Bronchial epithelial cell (primary cell): Measurements from ENCODE around the gene PEPD. TPM values are rescaled to one million over a fixed set of nuclear protein-coding genes. Genes with fewer than 3 reads are reported as not detected.

Source experiments
- DNase-seq: peaks from one replicate; pipeline ENCODE4 v3.0.0-alpha.2; 2010; ENCODE audit warnings: low read depth
- FAIRE-seq: peaks from 2 replicates; lab custom pipeline; 2011; peaks lifted over from hg19 to GRCh38; lab: Jason Lieb, UNC
- H3K27me3 ChIP-seq: 2 replicates; pipeline ENCODE4 v1.5.1; 2011; ENCODE audit warnings: low read length; ENCODE audit not compliant: control insufficient read depth, insufficient read depth
- H3K36me3 ChIP-seq: 2 replicates; pipeline ENCODE4 v1.5.1; 2011; ENCODE audit warnings: low read length; ENCODE audit not compliant: control insufficient read depth, insufficient read depth
- H3K4me3 ChIP-seq: 2 replicates; pipeline ENCODE4 v1.5.1; 2011; ENCODE audit warnings: mild to moderate bottlenecking, low read depth, low read length, control low read depth
- CTCF ChIP-seq: IDR thresholded peaks from 2 replicates; pipeline ENCODE4 v1.5.1; 2011; ENCODE audit warnings: mild to moderate bottlenecking, moderate library complexity, low read length, control low read depth, inconsistent platforms; ENCODE audit not compliant: insufficient read depth, severe bottlenecking
- total RNA-seq: library from RNA; depleted of rRNA; stranded (reverse); fragments of >200 nt; gene quantifications from 2 replicates; pipeline ENCODE4 v1.2.1, GENCODE V29; 2014

The PEPD gene
- total RNA-seq, 1 donor from 2014 or later = 35.8 TPM

GRCh38 chr19:33343859-33344572 lies 177.6 kb downstream of the PEPD start:
- FAIRE-seq = no peak
- Histone ChIP-seq H3K4me3 (no peak overlapping the region), H3K27me3 (peaks cover 3% of the 10 kb centered on the region), H3K36me3 (no peaks in the 10 kb centered on the region)
- no peak for TF ChIP-seq CTCF
- no peak for DNase-seq

- H3K36me3 ChIP-seq = no peaks in the 10 kb centered on the region
- no peak for FAIRE-seq
These were observed 178.3 kb downstream of the PEPD start for GRCh38 chr19:33343301-33343700.

GRCh38 chr19:33340991-33341390 lies 180.6 kb downstream of the PEPD start:
- Histone ChIP-seq H3K36me3 (no peaks in the 10 kb centered on the region), H3K27me3 (peaks cover 3% of the 10 kb centered on the region), H3K4me3 (no peak overlapping the region)
- FAIRE-seq (no peak), DNase-seq (no peak)
- TF ChIP-seq CTCF = no peak

More at GRCh38 chr19:33343301-33343700, 178.3 kb downstream of the PEPD start:
- no peak for TF ChIP-seq CTCF
- Histone ChIP-seq H3K4me3 (no peak overlapping the region), H3K27me3 (peaks cover 3% of the 10 kb centered on the region)
- no peak for DNase-seq

GRCh38 chr19:33339016-33339984 lies 182.3 kb downstream of the PEPD start:
- no peak for TF ChIP-seq CTCF
- H3K36me3 ChIP-seq = no peaks in the 10 kb centered on the region
- H3K27me3 ChIP-seq = peaks cover 2% of the 10 kb centered on the region
- DNase-seq (peak; percentile 76), FAIRE-seq (no peak)
- H3K4me3 ChIP-seq = no peak overlapping the region

Other genes with a start within 250 kb of the PEPD start
- 10.8 and 17.4 TPM in 2 replicates for gene CEBPA, start 219.3 kb downstream of the PEPD start, total RNA-seq
- 124 and 128 TPM in 2 replicates for gene CEBPG, start 148.1 kb downstream of the PEPD start, total RNA-seq
- under 0.01 and 0.13 TPM in 2 replicates for gene CHST8, start 100.2 kb upstream of the PEPD start, total RNA-seq